ENCODE data around the gene SCCPDH.

Gene SCCPDH

DNA sequence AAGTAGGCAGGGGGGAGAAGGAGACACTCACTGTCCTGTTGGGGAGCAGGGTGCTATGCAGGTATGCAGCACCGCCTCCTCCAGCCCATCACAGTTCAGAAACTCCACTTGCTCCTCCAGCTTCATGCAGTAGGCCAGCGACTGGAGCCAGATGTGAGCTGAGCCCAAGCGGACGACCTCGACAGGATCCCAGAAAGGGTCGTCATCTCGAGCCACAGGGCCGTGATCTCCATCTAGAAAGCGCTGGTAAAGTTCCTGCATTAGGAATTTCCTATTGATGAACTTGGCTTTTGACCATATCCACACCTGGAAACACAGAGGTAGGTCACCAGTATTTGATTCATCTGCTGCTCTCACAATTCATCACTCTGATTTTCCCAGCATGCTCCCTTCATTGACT lies 56.1 kb downstream of the SCCPDH start:
- no peak overlapping the region for H3K4me3 Mint-ChIP-seq
- TF ChIP-seq CTCF (IDR thresholded peaks at IDR 0.05; ENCODE audit: unreplicated experiment in 3 of 3) = no peak
- H3K9me3 Mint-ChIP-seq = no peaks in the 10 kb centered on the region
- H3K27me3 Mint-ChIP-seq (ENCODE audit: low read depth) = no peaks in the 10 kb centered on the region
- H3K4me1 Mint-ChIP-seq = peaks cover 20% of the 10 kb centered on the region
- no peak overlapping the region for H3K27ac Mint-ChIP-seq
- H3K36me3 Mint-ChIP-seq (ENCODE audit: low read depth) = peaks cover 47% of the 10 kb centered on the region

DNA sequence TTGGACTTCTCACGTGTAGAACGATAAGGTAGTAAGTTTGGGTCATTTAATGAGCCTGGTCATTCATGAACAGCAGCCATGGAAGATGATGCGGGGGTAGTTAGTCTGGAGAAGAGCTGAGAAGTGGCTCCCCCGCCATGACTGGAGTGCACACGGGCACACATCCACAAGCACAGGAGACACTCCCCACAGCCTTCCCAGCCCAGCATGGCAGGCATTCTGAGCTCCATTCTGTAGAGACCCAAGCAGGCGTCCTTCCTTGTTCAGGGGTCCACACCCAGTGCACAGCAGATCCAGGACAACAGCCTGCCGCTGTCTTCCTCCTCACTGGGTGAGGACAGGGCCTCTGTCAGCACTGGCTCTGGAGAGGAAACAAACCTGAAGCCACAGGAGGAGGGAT lies 57.0 kb downstream of the SCCPDH start:
- no peak for TF ChIP-seq CTCF (IDR thresholded peaks at IDR 0.05; ENCODE audit: unreplicated experiment in 3 of 3)
- Mint-ChIP-seq H3K4me3 (no peak overlapping the region), H3K27ac (no peak overlapping the region), H3K9me3 (no peaks in the 10 kb centered on the region), H3K36me3 (ENCODE audit: low read depth) (peaks cover 38% of the 10 kb centered on the region), H3K4me1 (peaks cover 21% of the 10 kb centered on the region), H3K27me3 (ENCODE audit: low read depth) (no peaks in the 10 kb centered on the region)

DNA sequence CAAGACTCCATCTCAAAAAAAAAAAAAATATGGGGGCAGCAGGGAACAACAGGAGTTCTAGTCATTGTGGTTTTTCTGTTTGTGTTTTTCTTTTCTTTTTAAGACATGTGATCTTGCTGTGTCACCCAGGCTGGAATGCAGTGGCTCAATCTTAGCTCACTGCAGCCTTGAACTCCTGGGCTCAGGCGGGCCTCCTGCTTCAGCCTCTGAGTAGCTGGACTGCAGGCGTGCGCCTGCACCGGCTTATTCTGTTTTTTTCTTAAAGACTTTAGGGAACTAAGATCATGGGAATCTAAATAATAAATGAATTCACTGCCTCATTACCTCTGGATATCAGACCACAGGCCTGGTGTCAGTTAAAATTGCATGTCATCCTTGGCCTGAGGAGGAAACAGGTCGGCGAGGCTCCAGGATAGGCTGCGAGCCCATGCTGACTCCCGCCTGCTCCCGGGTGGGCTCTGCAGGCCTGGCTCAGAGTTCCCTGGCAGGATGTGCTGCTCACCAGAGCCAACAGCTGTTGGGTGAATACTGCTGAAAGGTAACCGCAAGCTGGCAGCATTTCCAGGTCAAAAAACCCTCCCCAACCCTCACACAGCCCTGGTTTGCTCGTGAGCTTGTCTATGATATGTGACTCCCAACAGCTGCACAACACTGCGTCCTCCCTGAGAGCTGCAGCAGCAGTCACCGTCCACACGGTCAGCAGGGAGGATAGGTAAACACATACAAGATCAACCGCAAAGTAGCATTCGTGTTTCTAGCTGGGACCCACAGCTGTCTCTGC lies 58.1 kb downstream of the SCCPDH start:
- Mint-ChIP-seq H3K4me3 (peak overlapping the region in 2 of 3 experiments; percentile 31 to 52), H3K36me3 (ENCODE audit: low read depth) (peaks cover 27% of the 10 kb centered on the region), H3K4me1 (peaks cover 21% of the 10 kb centered on the region), H3K9me3 (no peaks in the 10 kb centered on the region), H3K27ac (peak overlapping the region; percentile 69 to 91 (median 85)), H3K27me3 (ENCODE audit: low read depth) (no peaks in the 10 kb centered on the region)
- no peak for TF ChIP-seq CTCF (IDR thresholded peaks at IDR 0.05; ENCODE audit: unreplicated experiment in 3 of 3)

DNA sequence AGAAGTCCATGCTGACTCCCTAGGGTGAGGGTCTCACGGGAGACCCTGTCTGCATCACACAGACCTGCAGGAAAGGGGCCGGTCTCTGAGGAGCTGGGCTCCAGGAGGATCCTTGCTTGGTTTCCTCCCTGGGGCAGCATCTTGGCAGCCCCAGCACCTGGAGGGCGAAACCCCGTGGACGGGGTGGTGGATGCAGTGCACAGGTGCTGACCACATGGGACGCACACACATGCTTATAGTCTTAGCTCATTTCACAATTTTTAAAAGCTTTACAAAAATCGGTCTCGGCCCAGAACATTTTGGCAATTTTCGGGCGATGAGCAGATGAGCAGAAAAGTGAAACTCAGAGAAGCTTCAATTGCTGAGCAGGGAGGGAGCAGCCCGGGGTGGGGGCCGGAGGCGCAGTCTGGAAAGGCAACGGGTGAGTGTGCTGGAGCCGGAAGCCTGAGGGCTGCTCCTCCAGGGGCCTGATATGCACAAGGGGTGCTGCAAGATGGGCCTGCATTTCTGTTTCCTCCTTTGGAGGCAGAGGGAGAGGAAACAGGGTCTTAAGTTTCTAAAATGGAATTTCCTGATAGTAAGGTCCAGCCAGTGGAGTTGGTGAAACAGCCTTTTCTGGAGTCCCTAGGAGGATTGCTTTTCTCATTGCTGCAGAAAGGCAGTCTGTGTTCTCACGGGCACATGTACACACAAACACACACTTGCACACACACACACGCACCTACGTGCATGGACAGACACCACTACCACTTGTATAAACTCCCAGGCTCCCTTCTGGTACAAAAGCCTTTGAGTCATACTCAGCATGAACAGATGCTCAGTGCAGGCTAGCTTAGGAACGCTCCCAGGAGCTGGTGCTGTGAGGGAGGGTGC lies 60.6 kb downstream of the SCCPDH start:
- Mint-ChIP-seq H3K27ac (peak overlapping the region; percentile 91 to 93 (median 91)), H3K4me3 (no peak overlapping the region), H3K4me1 (peaks cover 31% of the 10 kb centered on the region), H3K36me3 (ENCODE audit: low read depth) (peaks cover 17% of the 10 kb centered on the region), H3K9me3 (no peaks in the 10 kb centered on the region), H3K27me3 (ENCODE audit: low read depth) (no peaks in the 10 kb centered on the region)
- TF ChIP-seq CTCF (IDR thresholded peaks at IDR 0.05; ENCODE audit: unreplicated experiment in 3 of 3) = no peak

- Mint-ChIP-seq H3K36me3 (ENCODE audit: low read depth) (peaks cover 10% of the 10 kb centered on the region), H3K9me3 (no peaks in the 10 kb centered on the region), H3K4me1 (peaks cover 31% of the 10 kb centered on the region), H3K27ac (peak overlapping the region; percentile 91 to 93 (median 91)), H3K4me3 (no peak overlapping the region), H3K27me3 (ENCODE audit: low read depth) (no peaks in the 10 kb centered on the region)
- no peak for TF ChIP-seq CTCF (IDR thresholded peaks at IDR 0.05; ENCODE audit: unreplicated experiment in 3 of 3)
Observed at GRCh38 chr1:246785494-246786111, 61.4 kb downstream of the SCCPDH start.
